Uterus (tissue), 4 donors: Measurements from ENCODE around the gene EMD. TPM values are rescaled to one million over a fixed set of nuclear protein-coding genes. Genes with fewer than 3 reads are reported as not detected.
A peak's percentile ranks its signal among the peaks of the same experiment; 100 is the strongest.

Experiments used
- DNase-seq, 2 donors: peaks; one replicate each; pipeline ENCODE4 v3.0.0-alpha.2; 2019 to 2020
- H3K27ac ChIP-seq, 2 donors: fragments of 200-600 bp; sonication (generic); 1 replicate in 1 of 2; 2 replicates in 1 of 2; pipeline ENCODE4 v1.5.1; 2016 to 2018
- H3K27me3 ChIP-seq, 2 donors: fragments of 200-600 bp; sonication (generic); one replicate each; pipeline ENCODE4 v1.5.1; 2018 to 2019; ENCODE audit warnings: control low read depth in 1 of 2
- H3K36me3 ChIP-seq, 2 donors: fragments of 200-600 bp; sonication (generic); one replicate each; pipeline ENCODE4 v1.5.1; 2019; ENCODE audit warnings: control low read depth in 1 of 2
- H3K4me1 ChIP-seq, 2 donors: fragments of 200-600 bp; sonication (generic); one replicate each; pipeline ENCODE4 v1.5.1; 2018 to 2019; ENCODE audit warnings: control low read depth in 1 of 2
- H3K4me3 ChIP-seq, 2 donors: fragments of 200-600 bp; sonication (generic); 1 replicate in 1 of 2; 2 replicates in 1 of 2; pipeline ENCODE4 v1.5.1; 2018 to 2019; ENCODE audit warnings: mild to moderate bottlenecking in 1 of 2
- H3K9me3 ChIP-seq, 2 donors: fragments of 200-600 bp; sonication (generic); one replicate each; pipeline ENCODE4 v1.5.1; 2019; ENCODE audit warnings: control low read depth in 1 of 2
- CTCF ChIP-seq, 4 experiments: fragments of 200-600 bp in 2 of 4; fragments of 450-650 bp in 2 of 4; sonication (generic) in 2 of 4; IDR thresholded peaks; one replicate each; pipeline ENCODE4 v1.5.1; 2016 to 2019; ENCODE audit warnings: antibody characterized with exemption in 4 of 4, mild to moderate bottlenecking in 2 of 4, moderate library complexity in 1 of 4
- POLR2A ChIP-seq, 2 donors: fragments of 450-650 bp; IDR thresholded peaks; one replicate each; pipeline ENCODE4 v1.6.1; 2016; ENCODE audit warnings: antibody characterized with exemption in 2 of 2, mild to moderate bottlenecking in 1 of 2, moderate library complexity in 1 of 2
- intact Hi-C: fragments of 100-400 bp; cut with DNase I; formaldehyde crosslinking; loops from one replicate; pipeline ENCODE4 v1.15.1; 2023; ENCODE audit warnings: low total_unique reads
- total RNA-seq, 4 donors: library from RNA; depleted of rRNA in 3 of 4; stranded (reverse); fragments of >200 nt in 3 of 4; gene quantifications; one replicate each; pipeline versions ENCODE4 v1.1.0 to v1.2.4, GENCODE V29; 2014 to 2023
- donor health status: DM: yes; HTN: yes; CAD: no.

EMD gene
- total RNA-seq, 4 donors from 2014 or later = 13.6 to 118 (median 44.4) TPM

GRCh38 chrX:154426916-154427770 is 48.0 kb downstream of the EMD start:
- Histone ChIP-seq H3K36me3 (no peaks in the 10 kb centered on the region), H3K27ac (no peak overlapping the region), H3K9me3 (no peaks in the 10 kb centered on the region), H3K4me3 (no peak overlapping the region), H3K27me3 (no peaks in the 10 kb centered on the region), H3K4me1 (no peaks in the 10 kb centered on the region)
- intact Hi-C loops = no loop called here
- DNase-seq = no peak
- TF ChIP-seq POLR2A (IDR thresholded peaks at IDR 0.05) = no peak
- TF ChIP-seq CTCF (IDR thresholded peaks at IDR 0.05) = no peak

GRCh38 chrX:154428176-154429171 is 49.4 kb downstream of the EMD start, which contains the start of gene ATP6AP1:
Gene ATP6AP1 (plus strand): TSS chrX:154428677. CDS start chrX:154428693, 16 bp downstream.
- Histone ChIP-seq H3K36me3 (no peaks in the 10 kb centered on the region), H3K4me3 (peak within 1 kb of the TSS; percentile 22 to 51), H3K9me3 (no peaks in the 10 kb centered on the region), H3K4me1 (no peaks in the 10 kb centered on the region), H3K27me3 (no peaks in the 10 kb centered on the region), H3K27ac (peak within 1 kb of the TSS; percentile 50 to 79)
- peak; percentile 91 to 93 for DNase-seq
- TF ChIP-seq POLR2A (IDR thresholded peaks at IDR 0.05) = peak; percentile 66 to 77
- no peak for TF ChIP-seq CTCF (IDR thresholded peaks at IDR 0.05)
- intact Hi-C loops = no loop called here

GRCh38 chrX:154429711-154430110 is 50.6 kb downstream of the EMD start:
- Histone ChIP-seq H3K9me3 (no peaks in the 10 kb centered on the region), H3K27me3 (no peaks in the 10 kb centered on the region), H3K36me3 (no peaks in the 10 kb centered on the region), H3K4me3 (no peak overlapping the region), H3K27ac (no peak overlapping the region), H3K4me1 (no peaks in the 10 kb centered on the region)
- no peak for DNase-seq
- TF ChIP-seq POLR2A (IDR thresholded peaks at IDR 0.05) = no peak
- TF ChIP-seq CTCF (IDR thresholded peaks at IDR 0.05) = no peak
- intact Hi-C loops = no loop called here

- intact Hi-C loops = no loop called here
- H3K27me3 ChIP-seq = no peaks in the 10 kb centered on the region
- H3K4me3 ChIP-seq = no peak overlapping the region
- H3K9me3 ChIP-seq = no peaks in the 10 kb centered on the region
- H3K36me3 ChIP-seq = no peaks in the 10 kb centered on the region
- H3K27ac ChIP-seq = no peak overlapping the region
- no peak for TF ChIP-seq POLR2A (IDR thresholded peaks at IDR 0.05)
- TF ChIP-seq CTCF (IDR thresholded peaks at IDR 0.05) = no peak
- H3K4me1 ChIP-seq = no peaks in the 10 kb centered on the region
- no peak for DNase-seq
Observed at GRCh38 chrX:154430479-154430878, 51.4 kb downstream of the EMD start.
